ENCODE measurements around the gene ILDR2. TPM values are rescaled to one million over a fixed set of nuclear protein-coding genes. Genes with fewer than 3 reads are reported as not detected.

ILDR2 gene
- total RNA-seq, 1 donor from 2014 or later: not detected

DNA sequence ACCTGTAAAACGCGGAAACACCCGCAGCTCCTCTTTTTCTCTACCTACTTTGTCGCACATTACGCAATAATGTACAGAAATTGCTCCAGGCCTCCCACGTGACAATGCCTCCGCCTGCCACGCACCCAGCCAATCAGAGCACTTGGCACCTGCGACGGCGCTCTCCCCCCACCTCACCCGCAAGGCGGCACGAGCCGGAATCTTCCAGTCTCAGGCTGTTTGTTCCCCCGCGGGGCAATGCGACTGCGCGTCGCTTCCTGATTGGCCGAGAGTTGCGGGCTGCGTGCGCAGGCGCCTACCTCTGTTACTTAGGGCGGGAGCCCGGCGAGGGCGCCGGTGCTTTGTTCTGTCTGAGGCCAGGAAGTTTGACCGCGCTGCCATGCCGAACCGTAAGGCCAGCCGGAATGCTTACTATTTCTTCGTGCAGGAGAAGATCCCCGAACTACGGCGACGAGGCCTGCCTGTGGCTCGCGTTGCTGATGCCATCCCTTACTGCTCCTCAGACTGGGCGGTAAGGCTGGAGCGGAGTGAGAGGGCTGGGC is 13.7 kb upstream of the ILDR2 start, which contains the start of gene MAEL:
Gene MAEL, plus strand, starts transcription at position 307 of the 542 bp plus-strand sequence. Its CDS starts 73 bp downstream, at position 380.
- Histone ChIP-seq H3K27me3 (ENCODE audit: control insufficient read depth, insufficient read depth, low read length) (peaks cover 1% of the 10 kb centered on the region), H3K36me3 (ENCODE audit: control insufficient read depth, insufficient read depth, low read length) (no peaks in the 10 kb centered on the region), H3K4me3 (ENCODE audit: low read depth, low read length) (no peak within 1 kb of the TSS)
- FAIRE-seq (no peak), DNase-seq (ENCODE audit: low read depth) (no peak)
- TF ChIP-seq, protein P1, sequence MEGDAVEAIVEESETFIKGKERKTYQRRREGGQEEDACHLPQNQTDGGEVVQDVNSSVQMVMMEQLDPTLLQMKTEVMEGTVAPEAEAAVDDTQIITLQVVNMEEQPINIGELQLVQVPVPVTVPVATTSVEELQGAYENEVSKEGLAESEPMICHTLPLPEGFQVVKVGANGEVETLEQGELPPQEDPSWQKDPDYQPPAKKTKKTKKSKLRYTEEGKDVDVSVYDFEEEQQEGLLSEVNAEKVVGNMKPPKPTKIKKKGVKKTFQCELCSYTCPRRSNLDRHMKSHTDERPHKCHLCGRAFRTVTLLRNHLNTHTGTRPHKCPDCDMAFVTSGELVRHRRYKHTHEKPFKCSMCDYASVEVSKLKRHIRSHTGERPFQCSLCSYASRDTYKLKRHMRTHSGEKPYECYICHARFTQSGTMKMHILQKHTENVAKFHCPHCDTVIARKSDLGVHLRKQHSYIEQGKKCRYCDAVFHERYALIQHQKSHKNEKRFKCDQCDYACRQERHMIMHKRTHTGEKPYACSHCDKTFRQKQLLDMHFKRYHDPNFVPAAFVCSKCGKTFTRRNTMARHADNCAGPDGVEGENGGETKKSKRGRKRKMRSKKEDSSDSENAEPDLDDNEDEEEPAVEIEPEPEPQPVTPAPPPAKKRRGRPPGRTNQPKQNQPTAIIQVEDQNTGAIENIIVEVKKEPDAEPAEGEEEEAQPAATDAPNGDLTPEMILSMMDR (IDR thresholded peaks at IDR 0.05; ENCODE audit: insufficient read depth, low read length, severe bottlenecking): no peak

DNA sequence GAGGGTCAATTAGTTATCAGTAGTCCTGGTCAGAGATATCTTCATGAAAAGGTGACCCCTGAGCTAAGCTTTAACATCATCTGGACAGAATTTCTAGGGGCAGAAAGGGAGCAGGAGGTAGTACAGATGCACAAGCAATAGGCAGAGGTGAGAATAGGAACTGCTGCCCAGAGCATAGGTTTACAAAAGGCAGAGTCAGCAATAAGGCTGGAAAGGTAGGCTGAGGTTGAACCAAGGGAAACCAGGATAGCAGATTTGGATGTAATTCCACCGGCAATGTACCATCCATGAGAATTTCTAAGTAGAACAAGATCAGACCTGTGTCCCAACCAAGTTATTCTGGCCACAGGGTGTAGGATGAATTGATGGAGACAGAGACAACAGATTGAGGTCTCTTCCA is 6.2 kb upstream of the ILDR2 start:
- FAIRE-seq (no peak), DNase-seq (ENCODE audit: low read depth) (no peak)
- H3K36me3 ChIP-seq (ENCODE audit: control insufficient read depth, insufficient read depth, low read length): no peaks in the 10 kb centered on the region
- no peak overlapping the region for H3K4me3 ChIP-seq (ENCODE audit: low read depth, low read length)
- TF ChIP-seq, protein P1 (IDR thresholded peaks at IDR 0.05; ENCODE audit: insufficient read depth, low read length, severe bottlenecking): no peak
- H3K27me3 ChIP-seq (ENCODE audit: control insufficient read depth, insufficient read depth, low read length): peaks cover 7% of the 10 kb centered on the region

DNA sequence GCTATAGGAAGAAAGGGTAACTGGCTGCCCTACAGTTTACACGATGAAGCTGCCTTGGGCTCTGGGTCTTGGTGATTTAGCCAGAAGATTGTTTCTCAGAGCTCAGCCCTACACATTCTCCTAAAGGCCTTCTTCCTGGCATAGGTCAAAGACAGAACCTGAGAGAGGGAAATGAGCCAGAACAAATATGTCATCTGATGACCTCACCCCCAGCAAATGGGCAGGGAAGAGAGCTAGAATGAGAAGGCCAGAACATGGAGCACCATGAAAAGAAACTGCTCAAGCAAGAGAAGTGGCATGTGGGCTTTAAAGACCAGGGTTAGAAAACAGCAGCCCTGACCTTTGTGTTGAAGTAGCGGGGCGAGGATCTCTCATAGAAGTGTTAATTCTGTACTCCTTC is 5.5 kb upstream of the ILDR2 start:
- DNase-seq (ENCODE audit: low read depth): peak; percentile 42
- peaks cover 11% of the 10 kb centered on the region for H3K27me3 ChIP-seq (ENCODE audit: control insufficient read depth, insufficient read depth, low read length)
- TF ChIP-seq, protein P1 (IDR thresholded peaks at IDR 0.05; ENCODE audit: insufficient read depth, low read length, severe bottlenecking): no peak

DNA sequence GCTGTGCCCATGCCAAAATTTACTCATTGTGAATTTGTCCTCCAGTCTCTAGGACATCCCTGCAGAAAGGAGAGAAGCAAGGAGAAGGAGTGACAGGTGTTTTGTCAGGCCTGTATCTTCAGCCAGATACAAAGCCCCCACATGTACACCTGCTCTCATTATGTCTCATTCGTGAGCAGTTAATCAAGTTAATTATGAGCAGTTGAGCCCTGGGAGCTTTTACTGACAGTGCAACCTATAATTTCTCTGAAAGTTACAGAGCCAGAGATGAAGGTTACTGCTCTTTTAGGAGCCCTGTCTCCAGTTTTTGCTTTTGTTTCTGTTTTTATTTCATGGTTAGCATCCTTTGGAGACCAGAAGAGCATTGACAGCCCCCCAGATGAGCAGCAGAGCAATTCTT is 5.0 kb upstream of the ILDR2 start:
- TF ChIP-seq, protein P1 (IDR thresholded peaks at IDR 0.05; ENCODE audit: insufficient read depth, low read length, severe bottlenecking): no peak
- FAIRE-seq (no peak), DNase-seq (ENCODE audit: low read depth) (no peak)
- Histone ChIP-seq H3K27me3 (ENCODE audit: control insufficient read depth, insufficient read depth, low read length) (peaks cover 13% of the 10 kb centered on the region), H3K4me3 (ENCODE audit: low read depth, low read length) (no peak overlapping the region), H3K36me3 (ENCODE audit: control insufficient read depth, insufficient read depth, low read length) (no peaks in the 10 kb centered on the region)

More for the DNA sequence above, 5.5 kb upstream of the ILDR2 start:
- Histone ChIP-seq H3K4me3 (ENCODE audit: low read depth, low read length) (no peak overlapping the region), H3K36me3 (ENCODE audit: control insufficient read depth, insufficient read depth, low read length) (no peaks in the 10 kb centered on the region)
- FAIRE-seq: no peak

DNA sequence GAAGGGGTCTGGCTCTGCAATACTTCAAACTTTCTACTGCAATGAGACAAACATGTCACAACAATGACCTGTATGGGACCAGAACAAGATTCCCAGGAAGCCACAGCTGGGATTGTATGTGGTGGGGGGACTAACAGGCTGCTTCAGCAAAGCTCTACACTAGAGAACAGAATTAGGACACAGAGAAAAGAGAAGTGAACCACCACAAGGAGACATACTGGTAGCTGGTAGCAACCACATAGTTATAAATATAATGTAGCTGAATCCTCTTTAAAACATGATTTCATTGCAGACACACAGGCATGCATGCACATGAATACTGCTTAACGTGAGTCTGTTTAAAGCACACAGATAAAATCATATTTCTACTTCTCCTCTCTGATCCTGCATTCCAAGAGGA is 3.5 kb upstream of the ILDR2 start:
- DNase-seq (ENCODE audit: low read depth) (no peak), FAIRE-seq (no peak)
- H3K4me3 ChIP-seq (ENCODE audit: low read depth, low read length): no peak overlapping the region
- peaks cover 20% of the 10 kb centered on the region for H3K27me3 ChIP-seq (ENCODE audit: control insufficient read depth, insufficient read depth, low read length)
- TF ChIP-seq, protein P1 (IDR thresholded peaks at IDR 0.05; ENCODE audit: insufficient read depth, low read length, severe bottlenecking): no peak
- H3K36me3 ChIP-seq (ENCODE audit: control insufficient read depth, insufficient read depth, low read length): no peaks in the 10 kb centered on the region

DNA sequence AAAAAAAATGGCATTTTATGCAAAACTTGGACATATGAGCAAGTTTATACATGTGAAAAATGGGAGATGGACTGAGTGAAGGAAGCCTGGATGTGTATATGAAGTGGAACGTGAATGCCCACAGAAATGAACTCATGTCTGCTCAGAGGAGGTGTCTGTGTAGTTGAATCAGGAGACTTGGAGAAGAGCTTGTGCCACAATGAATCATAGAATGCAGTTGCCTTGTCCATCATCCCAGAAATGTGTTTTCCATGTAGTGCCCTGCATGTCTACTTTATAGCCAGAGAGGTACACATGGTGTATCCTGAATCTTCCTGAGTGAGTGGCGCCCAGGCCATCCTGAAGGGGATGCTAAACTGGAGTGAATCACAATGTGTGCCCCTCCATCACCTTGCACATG is 2.6 kb upstream of the ILDR2 start:
- DNase-seq (ENCODE audit: low read depth) (no peak), FAIRE-seq (no peak)
- Histone ChIP-seq H3K4me3 (ENCODE audit: low read depth, low read length) (no peak overlapping the region), H3K27me3 (ENCODE audit: control insufficient read depth, insufficient read depth, low read length) (peaks cover 22% of the 10 kb centered on the region), H3K36me3 (ENCODE audit: control insufficient read depth, insufficient read depth, low read length) (no peaks in the 10 kb centered on the region)
- TF ChIP-seq, protein P1 (IDR thresholded peaks at IDR 0.05; ENCODE audit: insufficient read depth, low read length, severe bottlenecking): no peak
